Raji (cell line): ENCODE data around the gene CRYGN.

Experiments used
- POLR2A ChIP-seq: IDR thresholded peaks from 2 replicates; pipeline ENCODE4 v1.6.1; 2011; ENCODE audit warnings: low read depth, low read length, control low read depth; ENCODE audit not compliant: insufficient read depth

CRYGN gene

GRCh38 chr7:151452680-151453325, 12.9 kb upstream of the CRYGN start:
- TF ChIP-seq POLR2A, result no peak

DNA sequence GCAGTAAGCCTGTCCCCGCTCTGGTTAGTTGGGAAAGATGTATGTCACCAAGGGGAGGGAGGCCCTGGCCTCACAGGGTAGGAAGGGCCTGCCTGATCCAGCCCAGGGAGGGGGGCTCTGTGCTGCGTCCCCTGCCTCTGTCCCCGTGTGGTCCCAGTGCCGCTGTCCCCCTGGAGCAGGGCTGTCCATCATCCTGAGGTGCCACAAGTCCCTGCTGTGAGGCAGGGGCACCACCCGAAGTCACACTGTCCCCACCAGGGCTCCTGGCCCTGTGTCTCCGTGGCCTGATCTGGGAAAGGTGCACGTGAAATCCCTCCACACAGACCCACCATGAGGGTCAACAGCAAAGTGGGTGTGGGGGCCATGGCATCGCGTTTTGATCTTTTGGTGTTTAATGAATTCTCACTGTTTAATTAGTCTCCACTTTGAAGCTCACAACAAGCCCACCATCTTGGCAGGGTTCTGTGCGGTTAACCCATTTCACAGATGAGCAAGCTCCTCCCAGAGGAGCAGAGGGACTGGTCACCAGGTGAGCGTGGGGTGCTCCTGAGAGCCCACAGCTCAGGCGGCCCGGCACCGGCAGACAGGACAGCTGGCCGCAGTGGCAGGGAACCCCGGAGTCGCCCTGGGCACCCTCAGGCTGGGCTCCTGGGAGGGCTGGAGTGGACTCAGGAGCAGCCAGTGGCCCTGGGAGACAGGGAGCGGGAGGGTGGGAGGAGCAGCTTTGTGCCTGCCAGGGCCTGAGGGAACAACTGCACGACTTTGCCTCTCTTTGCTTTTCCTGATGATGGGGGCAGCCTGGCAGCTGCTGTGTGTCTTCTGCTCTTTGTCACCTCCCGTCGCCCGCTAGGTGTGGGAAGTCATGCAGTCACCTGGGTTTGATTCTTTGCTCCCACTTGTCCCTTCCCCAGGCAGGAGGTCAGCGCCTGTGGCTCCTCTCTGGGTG, 12.0 kb upstream of the CRYGN start:
- TF ChIP-seq POLR2A, result no peak

DNA sequence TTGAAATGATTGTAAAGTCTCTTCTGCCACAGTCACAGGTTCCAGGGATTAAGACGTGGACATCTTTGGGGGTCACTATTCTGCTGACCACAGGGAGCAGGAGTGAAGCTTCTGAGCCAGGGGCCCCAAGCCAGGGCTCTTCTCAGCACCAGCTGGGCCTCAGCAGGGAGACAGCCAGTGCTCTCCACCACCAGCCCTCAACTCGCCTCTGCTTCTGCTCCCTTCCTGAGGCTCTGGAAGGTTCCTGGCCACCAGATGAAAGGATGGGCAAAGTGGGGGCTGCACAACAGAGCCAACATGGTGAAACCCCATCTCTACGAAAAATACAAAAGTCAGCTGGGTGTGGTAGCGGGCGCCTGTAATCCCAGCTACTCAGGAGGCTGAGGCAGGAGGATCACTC, 11.2 kb upstream of the CRYGN start:
- no peak for TF ChIP-seq POLR2A

DNA sequence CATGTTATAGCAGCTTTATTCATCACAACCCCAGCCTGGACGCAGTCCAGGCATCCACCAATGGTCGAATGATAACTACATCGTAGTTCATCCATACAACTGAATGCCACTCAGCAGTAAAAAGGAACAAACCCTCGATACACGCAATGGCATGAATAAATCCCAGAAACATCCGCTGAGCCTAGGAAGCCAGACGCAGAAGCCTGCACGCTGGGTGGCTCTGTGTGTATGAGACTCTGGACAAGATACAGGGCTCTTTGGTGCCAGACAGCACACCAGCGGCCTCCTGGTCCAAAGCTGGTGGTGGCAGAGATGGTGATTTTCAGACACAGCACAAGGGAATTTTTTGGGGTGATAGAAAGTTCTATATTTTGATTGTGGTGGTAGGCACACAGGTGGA, 10.0 kb upstream of the CRYGN start:
- TF ChIP-seq POLR2A, result no peak

- no peak for TF ChIP-seq POLR2A
Observed at GRCh38 chr7:151448261-151449252, 8.6 kb upstream of the CRYGN start.

DNA sequence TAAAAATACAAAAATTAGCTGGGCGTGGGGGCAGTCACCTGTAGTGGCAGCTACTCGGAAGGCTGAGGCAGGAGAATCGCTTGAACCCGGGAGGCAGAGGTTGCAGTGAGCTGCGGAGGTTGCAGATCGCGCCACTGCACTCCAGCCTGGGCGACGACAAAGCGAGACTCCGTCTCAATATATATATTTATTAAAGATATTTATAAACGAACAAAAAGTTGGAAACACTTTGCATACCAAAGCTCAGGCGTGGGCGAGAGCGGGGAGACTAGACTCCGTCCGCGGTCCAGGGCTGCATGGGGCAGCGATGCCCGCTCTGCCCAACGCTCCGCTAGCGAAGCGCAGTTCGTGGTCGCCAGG, 7.9 kb upstream of the CRYGN start:
- TF ChIP-seq POLR2A, result no peak

- TF ChIP-seq POLR2A, result no peak
Observed at GRCh38 chr7:151447312-151447711, 7.4 kb upstream of the CRYGN start.

- no peak for TF ChIP-seq POLR2A
Observed at GRCh38 chr7:151446412-151446811, 6.5 kb upstream of the CRYGN start.

GRCh38 chr7:151444632-151445031, 4.7 kb upstream of the CRYGN start:
- TF ChIP-seq POLR2A, result no peak

GRCh38 chr7:151442776-151443496, 3.0 kb upstream of the CRYGN start:
- TF ChIP-seq POLR2A, result no peak

DNA sequence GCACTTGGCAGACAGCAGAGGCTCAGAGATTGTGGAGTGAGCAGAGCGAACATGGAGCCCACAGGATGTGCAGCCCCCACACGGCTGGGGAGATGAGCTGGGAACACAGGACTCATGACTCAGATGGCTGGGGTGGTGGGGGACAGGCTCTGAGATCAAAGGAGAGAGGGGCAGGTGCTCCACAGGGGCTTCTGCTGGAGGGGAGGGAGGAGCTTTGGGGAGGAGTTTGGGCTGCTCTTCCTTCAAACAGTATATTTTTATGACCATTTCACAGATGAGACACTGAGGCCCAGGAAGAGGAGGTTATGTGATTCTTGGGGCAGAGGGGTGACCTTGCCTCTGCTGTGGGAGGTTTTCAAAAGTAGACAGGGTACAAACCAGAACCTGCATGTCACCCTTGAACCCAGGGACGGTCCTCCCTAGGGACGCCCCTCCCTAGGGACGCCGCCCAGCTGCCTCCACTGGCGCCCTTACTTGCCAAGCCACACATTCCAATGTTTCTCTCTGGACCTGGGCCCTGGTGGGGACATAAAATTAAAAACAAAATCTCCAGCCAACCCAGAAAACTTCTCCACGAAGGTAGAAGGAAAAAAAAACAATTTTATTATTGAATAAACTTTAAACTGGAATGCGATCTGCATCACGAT, 981 bp upstream of the CRYGN start:
- no peak for TF ChIP-seq POLR2A

DNA sequence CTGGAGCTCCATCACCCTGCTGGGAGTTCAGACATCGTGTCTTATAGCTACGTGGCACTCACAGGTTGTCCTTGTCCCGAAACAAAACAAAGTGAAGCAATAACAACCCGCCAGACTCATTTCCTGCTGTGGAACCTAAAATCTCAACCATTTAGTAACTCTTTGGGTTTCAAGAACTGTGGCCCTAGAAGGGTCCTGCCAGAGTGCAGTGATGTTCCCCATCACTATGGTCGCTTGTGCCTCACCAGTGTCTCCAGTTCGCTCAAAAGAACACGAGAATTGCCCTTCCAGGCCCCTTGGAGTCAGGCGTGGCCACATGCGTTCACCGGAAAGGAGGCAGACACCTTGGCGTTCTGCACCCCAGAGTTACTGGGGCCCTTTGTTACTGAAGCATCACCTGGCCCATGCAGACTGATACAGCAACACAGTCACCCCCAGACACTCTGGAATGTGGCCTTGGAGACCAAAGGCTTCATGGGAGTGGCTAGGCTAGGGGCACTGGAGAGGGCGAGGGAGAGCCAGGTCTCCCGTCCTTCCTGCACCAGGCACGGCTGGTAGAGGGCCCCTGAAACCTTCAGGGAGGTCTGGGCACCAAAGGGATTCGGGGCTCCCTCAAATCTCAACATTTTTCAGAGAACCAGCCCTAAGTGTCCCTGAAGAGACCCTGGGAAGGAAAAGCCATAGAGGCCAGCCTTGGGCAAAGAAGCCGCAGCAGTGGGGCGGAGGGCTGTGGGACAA, 908 bp downstream of the CRYGN start:
- no peak for TF ChIP-seq POLR2A

DNA sequence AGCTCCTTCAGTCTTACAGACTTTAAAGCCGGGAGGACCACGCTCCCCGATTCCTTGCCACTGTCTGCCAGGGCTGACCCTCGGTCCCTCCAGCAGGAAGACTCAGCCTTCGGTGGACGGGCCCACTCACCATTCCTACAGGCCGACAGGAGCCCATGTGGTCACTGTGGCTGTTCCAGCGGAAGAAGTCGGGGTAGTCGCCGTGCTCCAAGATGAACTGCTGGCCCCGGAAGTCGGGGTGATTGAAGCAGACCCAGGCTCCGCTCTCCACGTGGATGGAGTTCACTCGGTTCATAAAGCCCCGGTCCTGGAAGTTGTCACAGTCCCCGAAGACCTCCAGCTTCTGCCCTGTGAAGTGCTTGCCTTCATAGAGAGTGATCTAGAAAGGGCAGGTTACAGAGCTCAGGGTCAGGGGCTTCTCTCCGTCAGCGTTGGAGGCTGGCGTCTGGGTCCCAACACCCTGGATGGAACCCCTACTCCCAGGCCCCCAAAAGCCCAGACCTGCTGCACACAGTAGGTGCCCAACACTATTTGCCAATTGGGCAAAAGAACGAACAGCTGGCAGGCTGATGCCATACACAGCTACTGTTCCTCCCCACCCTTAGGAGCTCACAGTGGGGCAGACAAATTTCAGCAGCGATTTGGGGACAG, 1.9 kb downstream of the CRYGN start:
- no peak for TF ChIP-seq POLR2A
